HG02571 (cell line): ENCODE results near the gene CRYGB.
"Not testable (repeated sequence)": the region's sequence is repeated elsewhere in the genome, so short reads cannot be mapped to it uniquely, and the experiment has no call there.

Source experiments
- ATAC-seq: cut with Tn5 transposase; IDR thresholded peaks from one replicate; pipeline ENCODE4 v1.9.1; 2021; ENCODE audit warnings: mild to moderate bottlenecking, moderate library complexity; ENCODE audit not compliant: unreplicated experiment

CRYGB gene

DNA sequence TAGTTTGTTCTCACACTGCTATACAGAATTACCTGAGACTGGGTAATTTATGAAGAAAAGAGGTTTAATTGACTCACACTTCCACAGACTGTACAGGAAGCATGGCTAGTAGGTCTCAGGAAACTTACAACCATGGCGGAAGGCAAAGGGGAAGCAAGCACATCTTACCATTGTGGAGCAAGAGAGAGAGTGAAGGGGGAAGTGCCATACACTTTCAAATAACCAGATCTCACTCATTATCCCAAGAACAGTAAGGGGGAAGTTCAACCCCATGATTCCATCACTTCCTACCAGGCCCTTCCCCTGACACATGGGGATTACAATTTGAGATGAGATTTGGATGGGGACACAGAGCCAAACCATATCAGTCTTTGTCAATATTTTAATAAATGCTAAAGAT lies 5.0 kb upstream of the CRYGB start:
- ATAC-seq = no peak

GRCh38 chr2:208150094-208150493 lies 4.1 kb upstream of the CRYGB start:
- no peak for ATAC-seq

GRCh38 chr2:208148803-208149202 lies 2.8 kb upstream of the CRYGB start:
- ATAC-seq = no peak

- no peak for ATAC-seq
Observed at GRCh38 chr2:208147759-208148158, 1.8 kb upstream of the CRYGB start.

DNA sequence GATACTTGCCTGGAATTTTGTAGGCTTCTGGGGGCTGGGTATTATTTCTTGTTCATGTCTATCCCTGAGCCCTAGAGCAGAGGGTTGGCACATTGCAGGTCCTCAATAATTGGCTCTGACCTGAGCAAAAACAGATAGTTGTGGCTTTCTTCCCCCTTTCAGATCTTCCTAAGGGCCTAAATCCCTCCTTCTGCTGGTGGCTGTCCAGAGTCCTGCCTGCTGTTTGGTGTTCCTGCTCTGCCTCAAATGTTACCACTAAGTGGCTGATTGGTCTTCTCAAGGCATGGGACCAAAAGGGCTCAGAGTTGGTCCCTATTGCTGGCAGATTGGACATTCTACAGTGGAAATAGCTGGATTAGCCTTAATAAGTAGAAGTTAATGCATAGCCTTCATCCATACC lies 1.1 kb upstream of the CRYGB start:
- no peak for ATAC-seq

GRCh38 chr2:208142925-208143799 lies 2.8 kb downstream of the CRYGB start:
- ATAC-seq = no peak

DNA sequence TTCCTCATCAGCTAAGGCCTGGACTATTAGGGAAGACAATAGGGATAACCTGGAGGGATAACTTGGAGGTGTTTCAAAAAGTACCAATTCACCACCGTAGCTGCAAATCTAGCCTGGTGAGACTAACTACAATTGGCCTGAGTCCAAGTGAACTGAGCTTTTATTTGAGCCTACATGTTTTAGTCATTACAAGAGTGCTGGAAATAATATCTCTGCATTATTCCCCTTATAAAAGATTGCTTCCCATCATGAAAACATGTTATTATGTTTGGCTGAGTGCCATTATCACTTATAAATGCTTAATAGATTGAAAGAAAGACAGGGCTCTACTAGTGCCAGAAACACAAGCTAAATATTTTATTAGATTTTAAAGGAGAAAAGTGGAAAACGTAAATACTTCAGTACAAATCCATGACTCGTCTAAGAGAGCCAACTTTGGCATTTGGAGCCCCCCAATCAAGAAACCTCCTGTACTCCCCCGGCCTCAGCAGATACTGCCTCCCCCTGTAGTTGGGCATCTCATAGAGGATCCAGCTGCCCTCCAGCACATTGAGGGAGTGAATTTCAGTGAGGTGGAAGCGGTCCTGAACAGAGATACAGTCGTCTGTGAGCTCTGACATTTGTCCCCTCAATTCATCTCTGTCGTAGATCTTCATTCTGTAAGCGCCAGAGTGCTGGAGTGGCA lies 3.6 kb downstream of the CRYGB start:
- ATAC-seq = no peak

DNA sequence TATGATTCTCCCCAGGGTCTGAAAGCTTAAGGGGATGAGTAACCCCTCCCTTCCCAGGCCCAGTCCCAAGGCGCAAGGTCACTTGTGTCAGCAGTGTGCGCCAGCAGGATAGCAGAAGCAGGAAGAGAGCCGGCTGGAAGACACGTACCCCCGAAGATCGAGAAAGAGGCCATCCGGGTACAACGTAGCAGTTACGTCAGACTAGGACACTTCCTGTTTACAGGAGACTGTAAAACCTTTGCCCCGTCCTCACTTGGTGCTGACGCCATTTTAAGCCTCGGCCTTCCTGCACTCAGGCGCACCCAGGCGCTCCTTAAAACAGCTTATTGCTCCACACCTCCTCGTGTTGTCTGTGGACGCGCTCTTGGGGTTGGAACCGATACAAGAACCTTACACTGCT lies 6.5 kb downstream of the CRYGB start:
- ATAC-seq = no peak

DNA sequence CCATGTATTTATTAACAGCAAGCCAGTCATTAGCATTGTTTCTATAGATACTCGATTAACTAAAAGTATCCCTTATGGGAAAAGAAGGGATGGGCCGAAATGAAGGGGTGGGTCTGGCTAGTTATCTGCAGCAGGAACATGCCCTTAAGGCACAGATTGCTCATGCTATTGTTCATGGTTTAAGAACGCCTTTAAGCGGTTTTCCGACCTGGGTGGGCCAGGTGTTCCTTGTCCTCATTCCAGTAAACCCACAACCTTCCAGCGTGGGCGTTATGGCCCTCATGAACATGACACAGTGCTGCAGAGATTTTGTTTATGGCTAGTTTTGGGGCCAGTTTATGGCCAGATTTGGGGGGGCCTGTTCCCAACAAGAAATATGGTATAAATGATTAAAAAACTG lies 7.6 kb downstream of the CRYGB start:
- not testable (repeated sequence) for ATAC-seq

- no peak for ATAC-seq
Observed at GRCh38 chr2:208136716-208137094, 9.3 kb downstream of the CRYGB start.

DNA sequence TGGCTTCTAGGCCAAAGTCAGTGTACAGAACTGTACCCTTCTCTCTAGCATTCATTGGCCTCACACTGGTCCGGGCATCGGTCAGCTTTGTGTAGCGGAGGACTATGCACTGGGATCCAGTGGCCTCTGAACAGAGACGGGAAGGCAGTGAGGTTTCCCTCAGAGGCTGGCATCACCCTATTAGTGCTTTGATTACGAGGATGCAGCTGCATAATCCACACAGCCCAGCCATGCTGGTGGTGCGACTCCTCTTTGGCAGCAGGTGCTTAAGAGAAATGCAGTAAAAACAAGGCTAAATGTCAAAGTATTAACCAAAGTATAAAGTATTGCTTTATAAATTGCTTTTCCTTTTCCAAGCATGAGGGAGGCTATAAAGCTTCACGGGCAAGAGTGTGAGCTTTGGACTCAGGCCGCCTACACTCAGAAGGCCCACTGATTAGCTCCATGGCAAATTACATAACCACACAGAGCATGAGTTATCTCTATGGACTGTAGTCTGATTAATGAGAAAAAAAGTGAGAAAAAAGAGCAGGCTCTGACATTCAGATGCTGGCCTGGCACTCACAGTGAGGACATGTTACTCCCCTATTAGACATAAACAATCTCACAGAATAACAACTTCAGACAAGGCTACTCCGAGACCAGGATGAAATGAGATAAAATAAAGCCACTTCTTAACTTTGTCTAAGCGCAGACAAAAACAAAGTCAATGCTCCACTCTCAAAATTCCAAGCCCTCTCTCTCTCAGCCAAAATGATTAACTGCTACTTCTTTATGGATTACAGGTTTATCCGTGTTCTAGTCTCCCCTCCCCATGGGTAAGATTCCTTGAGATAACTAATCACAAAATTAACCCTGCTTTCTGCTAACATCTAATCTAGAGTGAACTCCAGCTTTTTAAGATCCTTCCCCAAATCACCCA lies 9.9 kb downstream of the CRYGB start:
- ATAC-seq = no peak

- ATAC-seq = no peak
Observed at GRCh38 chr2:208134928-208135586, 10.9 kb downstream of the CRYGB start.

DNA sequence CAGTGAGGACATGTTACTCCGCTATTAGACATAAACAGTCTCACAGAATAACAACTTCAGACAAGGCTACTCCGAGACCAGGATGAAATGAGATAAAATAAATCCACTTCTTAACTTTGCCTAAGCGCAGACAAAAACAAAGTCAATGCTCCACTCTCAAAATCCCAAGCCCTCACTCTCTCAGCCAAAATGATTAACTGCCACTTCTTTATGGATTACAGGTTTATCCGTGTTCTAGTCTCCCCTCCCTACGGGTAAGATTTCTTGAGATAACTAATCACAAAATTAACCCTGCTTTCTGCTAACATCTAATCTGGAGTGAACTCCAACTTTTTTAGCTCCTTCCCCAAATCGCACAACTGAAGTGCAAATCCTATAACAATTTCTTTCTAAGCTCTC lies 15.2 kb downstream of the CRYGB start:
- ATAC-seq = no peak

GRCh38 chr2:208129744-208130711 lies 15.9 kb downstream of the CRYGB start, which contains the start of gene CRYGC:
Gene CRYGC, minus strand, starts transcription at chr2:208129828. Its CDS starts 36 bp downstream, at chr2:208129792.
- no peak for ATAC-seq

DNA sequence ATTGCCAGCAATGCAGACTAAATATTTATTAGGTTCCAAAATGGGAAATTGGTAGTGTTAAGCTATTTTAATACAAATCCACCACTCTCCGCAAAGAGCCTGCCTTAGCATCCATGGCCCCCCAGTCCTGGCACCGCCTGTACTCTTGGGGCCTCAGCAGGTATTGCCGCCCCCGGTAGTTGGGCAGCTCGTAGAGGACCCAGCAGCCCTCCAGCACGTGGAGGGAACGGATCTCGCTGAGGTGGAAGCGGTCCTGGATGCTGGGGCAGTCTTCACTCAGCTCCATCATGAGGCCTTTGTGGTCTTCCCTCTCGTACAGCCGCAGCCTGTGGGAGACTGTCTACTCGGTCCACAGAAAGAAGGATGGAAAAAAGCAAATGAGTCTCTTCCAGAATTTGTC lies 17.8 kb downstream of the CRYGB start:
- no peak for ATAC-seq

DNA sequence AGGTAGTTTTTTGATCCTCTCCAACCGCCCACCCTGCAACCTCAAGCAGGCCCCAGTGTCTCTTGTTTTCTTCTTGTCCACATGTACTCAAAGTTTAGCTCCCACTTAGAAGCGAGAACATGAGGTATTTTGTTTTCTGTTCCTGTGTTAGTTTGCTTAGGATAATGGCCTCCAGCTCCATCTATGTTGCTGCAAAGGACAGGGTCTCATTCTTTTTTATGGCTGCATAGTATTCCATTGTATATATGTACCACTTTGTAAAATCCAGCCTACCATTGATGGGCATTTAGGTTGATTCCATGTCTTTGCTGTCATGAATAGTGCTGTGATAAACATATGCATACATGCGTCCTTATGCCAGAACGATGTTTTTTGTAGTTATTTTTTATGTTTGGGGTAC lies 18.9 kb downstream of the CRYGB start:
- no peak for ATAC-seq

DNA sequence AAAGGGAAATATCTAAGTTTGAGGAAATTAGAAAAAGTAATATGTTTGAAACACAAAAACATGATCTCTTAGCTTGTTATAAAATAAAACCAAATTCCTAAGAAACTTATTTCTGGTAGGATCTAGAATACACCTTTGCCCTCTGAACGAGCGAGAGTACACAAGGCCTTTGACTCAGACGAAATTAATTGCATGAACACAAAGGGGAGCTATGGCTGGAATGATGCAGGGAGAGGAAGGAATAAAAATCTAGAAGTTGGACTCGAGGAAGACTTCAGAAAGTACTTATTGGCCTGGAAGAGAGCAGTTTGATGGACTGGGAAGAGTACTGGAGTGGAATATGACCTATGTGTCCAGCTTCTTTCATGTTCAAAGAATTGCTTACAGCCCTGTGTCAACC lies 20.7 kb downstream of the CRYGB start:
- ATAC-seq = no peak

- ATAC-seq = not testable (repeated sequence)
Observed at GRCh38 chr2:208124013-208124715, 21.8 kb downstream of the CRYGB start, which contains the start of gene CRYGD. Gene CRYGD, minus strand, starts transcription at chr2:208124524. Its CDS starts 51 bp downstream, at chr2:208124473.

DNA sequence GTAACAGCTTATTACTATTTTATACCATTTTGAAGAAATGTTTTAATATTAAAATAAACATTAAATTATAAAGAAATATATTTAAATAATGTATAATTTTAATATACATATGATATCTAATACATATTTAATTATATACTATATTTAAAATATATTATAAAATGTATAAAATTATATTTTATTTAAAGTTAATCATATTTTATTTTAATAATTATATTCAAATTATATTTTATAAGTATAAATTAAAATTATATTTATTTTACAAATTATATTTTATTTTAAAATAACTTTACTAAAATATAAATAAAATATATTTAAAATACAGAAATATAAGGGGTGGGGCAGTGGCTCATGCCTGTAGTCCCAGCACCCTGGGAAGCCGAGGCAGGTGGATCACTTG lies 23.7 kb downstream of the CRYGB start:
- ATAC-seq = no peak
